ENCODE data around the gene DNAI1. TPM values are rescaled to one million over a fixed set of nuclear protein-coding genes. Genes with fewer than 3 reads are reported as not detected.
A peak's percentile ranks its signal among the peaks of the same experiment; 100 is the strongest.

Gene DNAI1
- polyA plus RNA-seq (2013, experiment 1 of 2): 0.99 TPM
- 1.3 TPM for polyA plus RNA-seq (2013, experiment 2 of 2)

GRCh38 chr9:34458013-34458958 lies at the start of gene DNAI1, which contains the start of gene FAM219A:
Gene DNAI1, plus strand, starts transcription at chr9:34458805. Its CDS starts 201 bp downstream, at chr9:34459006.
Gene FAM219A, minus strand, starts transcription at chr9:34458570. Its CDS starts 307 bp downstream, at chr9:34458263.
- Histone ChIP-seq H3K18ac (ENCODE audit: low read length) (peak within 1 kb of the TSS; percentile 88), H4K91ac (ENCODE audit: low read depth, low read length, poor library complexity) (no peak within 1 kb of the TSS), H3K9ac (ENCODE audit: low read depth, low read length, poor library complexity) (peak within 1 kb of the TSS; percentile 85), H3K4me2 (ENCODE audit: insufficient read depth, low read length, poor library complexity, severe bottlenecking) (peak within 1 kb of the TSS; percentile 88), H3K4me3 (ENCODE audit: low read length in 2 of 2) (peak within 1 kb of the TSS; percentile 83 to 92), H2AK5ac (ENCODE audit: low read depth, low read length) (no peak within 1 kb of the TSS), H3K27ac (replicated peaks; ENCODE audit: low read length) (peak within 1 kb of the TSS; percentile 43), H4K8ac (ENCODE audit: low read depth, low read length) (no peak within 1 kb of the TSS), H3K4ac (ENCODE audit: low read length) (no peak within 1 kb of the TSS), H3K36me3 (replicated peaks in 1 of 2; ENCODE audit: control insufficient read depth in 2 of 2, insufficient read depth in 2 of 2, low read length in 2 of 2) (no peaks in the 10 kb centered on the region), H3K27me3 (ENCODE audit: control insufficient read depth in 3 of 3, insufficient read depth in 3 of 3, low read depth in 1 of 3, low read length in 3 of 3) (peaks cover 0 to 8% (median 0%) of the 10 kb centered on the region in 3 experiments), H3K4me1 (ENCODE audit: control insufficient read depth in 2 of 2, insufficient read depth in 1 of 2, low read depth in 1 of 2, low read length in 2 of 2) (peaks cover 12 to 26% of the 10 kb centered on the region in 2 donors), H3K14ac (ENCODE audit: low read length) (peak within 1 kb of the TSS; percentile 60), H3K9me3 (replicated peaks in 1 of 2; ENCODE audit: control insufficient read depth in 2 of 2, insufficient read depth in 1 of 2, low read depth in 1 of 2, low read length in 2 of 2) (no peaks in the 10 kb centered on the region), H2BK12ac (ENCODE audit: low read length) (no peak within 1 kb of the TSS), H2BK15ac (ENCODE audit: low read length) (no peak within 1 kb of the TSS), H2BK120ac (ENCODE audit: low read depth, low read length) (no peak within 1 kb of the TSS), H3K79me1 (ENCODE audit: low read depth, low read length) (no peaks in the 10 kb centered on the region), H3K23ac (ENCODE audit: low read depth, low read length, poor library complexity) (peak within 1 kb of the TSS; percentile 57), H2AFZ (ENCODE audit: low read length) (peak within 1 kb of the TSS; percentile 79), H2BK5ac (ENCODE audit: low read length) (no peak within 1 kb of the TSS)
- peak; percentile 99 for DNase-seq (ENCODE audit: low spot score)
- no CpG with 5 or more reads among the region's 94 CpGs for WGBS, 2 donors (ENCODE audit: extremely low coverage in 2 of 2, insufficient read length in 2 of 2, insufficient replicate concordance in 1 of 2)

- no peak overlapping the region for H2BK120ac ChIP-seq (ENCODE audit: low read depth, low read length)
- no peak overlapping the region for H4K91ac ChIP-seq (ENCODE audit: low read depth, low read length, poor library complexity)
- no peak overlapping the region for H3K4me2 ChIP-seq (ENCODE audit: insufficient read depth, low read length, poor library complexity, severe bottlenecking)
- no peak overlapping the region for H3K4ac ChIP-seq (ENCODE audit: low read length)
- H3K4me3 ChIP-seq (ENCODE audit: low read length in 2 of 2): no peak overlapping the region
- no CpG with 5 or more reads among the region's 2 CpGs for whole genome bisulfite sequencing, 2 donors (ENCODE audit: extremely low coverage in 2 of 2, insufficient read length in 2 of 2, insufficient replicate concordance in 1 of 2)
- no peak overlapping the region for H2BK15ac ChIP-seq (ENCODE audit: low read length)
- H3K9me3 ChIP-seq (replicated peaks in 1 of 2; ENCODE audit: control insufficient read depth in 2 of 2, insufficient read depth in 1 of 2, low read depth in 1 of 2, low read length in 2 of 2): no peaks in the 10 kb centered on the region
- no peak overlapping the region for H4K8ac ChIP-seq (ENCODE audit: low read depth, low read length)
- H3K18ac ChIP-seq (ENCODE audit: low read length): no peak overlapping the region
- peaks cover 0 to 11% of the 10 kb centered on the region in 2 donors for H3K36me3 ChIP-seq (replicated peaks in 1 of 2; ENCODE audit: control insufficient read depth in 2 of 2, insufficient read depth in 2 of 2, low read length in 2 of 2)
- H3K79me1 ChIP-seq (ENCODE audit: low read depth, low read length): no peaks in the 10 kb centered on the region
- H2BK12ac ChIP-seq (ENCODE audit: low read length): no peak overlapping the region
- H3K27me3 ChIP-seq (ENCODE audit: control insufficient read depth in 3 of 3, insufficient read depth in 3 of 3, low read depth in 1 of 3, low read length in 3 of 3): no peaks in the 10 kb centered on the region
- no peak for DNase-seq (ENCODE audit: low spot score)
- H3K9ac ChIP-seq (ENCODE audit: low read depth, low read length, poor library complexity): no peak overlapping the region
- no peak overlapping the region for H2AFZ ChIP-seq (ENCODE audit: low read length)
- no peak overlapping the region for H3K14ac ChIP-seq (ENCODE audit: low read length)
- no peaks in the 10 kb centered on the region for H3K4me1 ChIP-seq (ENCODE audit: control insufficient read depth in 2 of 2, insufficient read depth in 1 of 2, low read depth in 1 of 2, low read length in 2 of 2)
- no peak overlapping the region for H2BK5ac ChIP-seq (ENCODE audit: low read length)
- no peak overlapping the region for H2AK5ac ChIP-seq (ENCODE audit: low read depth, low read length)
- no peak overlapping the region for H3K23ac ChIP-seq (ENCODE audit: low read depth, low read length, poor library complexity)
- no peak overlapping the region for H3K27ac ChIP-seq (replicated peaks; ENCODE audit: low read length)
Measured at GRCh38 chr9:34409154-34409553, 49.5 kb upstream of the DNAI1 start.

GRCh38 chr9:34412336-34412735 lies 46.3 kb upstream of the DNAI1 start:
- Histone ChIP-seq H3K9me3 (replicated peaks in 1 of 2; ENCODE audit: control insufficient read depth in 2 of 2, insufficient read depth in 1 of 2, low read depth in 1 of 2, low read length in 2 of 2) (no peaks in the 10 kb centered on the region), H3K36me3 (replicated peaks in 1 of 2; ENCODE audit: control insufficient read depth in 2 of 2, insufficient read depth in 2 of 2, low read length in 2 of 2) (no peaks in the 10 kb centered on the region), H3K14ac (ENCODE audit: low read length) (no peak overlapping the region), H3K4me3 (ENCODE audit: low read length in 2 of 2) (no peak overlapping the region), H3K9ac (ENCODE audit: low read depth, low read length, poor library complexity) (no peak overlapping the region), H3K4ac (ENCODE audit: low read length) (no peak overlapping the region), H3K23ac (ENCODE audit: low read depth, low read length, poor library complexity) (no peak overlapping the region), H2AFZ (ENCODE audit: low read length) (no peak overlapping the region), H4K8ac (ENCODE audit: low read depth, low read length) (no peak overlapping the region), H3K4me1 (ENCODE audit: control insufficient read depth in 2 of 2, insufficient read depth in 1 of 2, low read depth in 1 of 2, low read length in 2 of 2) (no peaks in the 10 kb centered on the region), H2BK5ac (ENCODE audit: low read length) (no peak overlapping the region), H2BK15ac (ENCODE audit: low read length) (no peak overlapping the region), H2BK12ac (ENCODE audit: low read length) (no peak overlapping the region), H4K91ac (ENCODE audit: low read depth, low read length, poor library complexity) (no peak overlapping the region), H3K79me1 (ENCODE audit: low read depth, low read length) (no peaks in the 10 kb centered on the region), H3K18ac (ENCODE audit: low read length) (no peak overlapping the region), H2AK5ac (ENCODE audit: low read depth, low read length) (no peak overlapping the region), H3K27me3 (ENCODE audit: control insufficient read depth in 3 of 3, insufficient read depth in 3 of 3, low read depth in 1 of 3, low read length in 3 of 3) (no peaks in the 10 kb centered on the region), H3K4me2 (ENCODE audit: insufficient read depth, low read length, poor library complexity, severe bottlenecking) (no peak overlapping the region), H3K27ac (replicated peaks; ENCODE audit: low read length) (no peak overlapping the region), H2BK120ac (ENCODE audit: low read depth, low read length) (no peak overlapping the region)
- DNase-seq (ENCODE audit: low spot score): no peak
- no CpG with 5 or more reads among the region's 1 CpG for WGBS, 2 donors (ENCODE audit: extremely low coverage in 2 of 2, insufficient read length in 2 of 2, insufficient replicate concordance in 1 of 2)

- no peak overlapping the region for H4K91ac ChIP-seq (ENCODE audit: low read depth, low read length, poor library complexity)
- H3K9ac ChIP-seq (ENCODE audit: low read depth, low read length, poor library complexity): no peak overlapping the region
- peak; percentile 70 for DNase-seq (ENCODE audit: low spot score)
- H2BK120ac ChIP-seq (ENCODE audit: low read depth, low read length): no peak overlapping the region
- H3K27me3 ChIP-seq (ENCODE audit: control insufficient read depth in 3 of 3, insufficient read depth in 3 of 3, low read depth in 1 of 3, low read length in 3 of 3): no peaks in the 10 kb centered on the region
- no peak overlapping the region for H2BK5ac ChIP-seq (ENCODE audit: low read length)
- no peaks in the 10 kb centered on the region for H3K9me3 ChIP-seq (replicated peaks in 1 of 2; ENCODE audit: control insufficient read depth in 2 of 2, insufficient read depth in 1 of 2, low read depth in 1 of 2, low read length in 2 of 2)
- H2BK15ac ChIP-seq (ENCODE audit: low read length): no peak overlapping the region
- no peak overlapping the region for H3K23ac ChIP-seq (ENCODE audit: low read depth, low read length, poor library complexity)
- no peak overlapping the region for H2AFZ ChIP-seq (ENCODE audit: low read length)
- H3K36me3 ChIP-seq (replicated peaks in 1 of 2; ENCODE audit: control insufficient read depth in 2 of 2, insufficient read depth in 2 of 2, low read length in 2 of 2): no peaks in the 10 kb centered on the region
- no CpG with 5 or more reads among the region's 6 CpGs for WGBS, 2 donors (ENCODE audit: extremely low coverage in 2 of 2, insufficient read length in 2 of 2, insufficient replicate concordance in 1 of 2)
- H3K4me3 ChIP-seq (ENCODE audit: low read length in 2 of 2): no peak overlapping the region
- H3K4me1 ChIP-seq (ENCODE audit: control insufficient read depth in 2 of 2, insufficient read depth in 1 of 2, low read depth in 1 of 2, low read length in 2 of 2): no peaks in the 10 kb centered on the region
- no peak overlapping the region for H4K8ac ChIP-seq (ENCODE audit: low read depth, low read length)
- no peak overlapping the region for H3K18ac ChIP-seq (ENCODE audit: low read length)
- no peaks in the 10 kb centered on the region for H3K79me1 ChIP-seq (ENCODE audit: low read depth, low read length)
- no peak overlapping the region for H3K27ac ChIP-seq (replicated peaks; ENCODE audit: low read length)
- H3K4ac ChIP-seq (ENCODE audit: low read length): no peak overlapping the region
- H2AK5ac ChIP-seq (ENCODE audit: low read depth, low read length): no peak overlapping the region
- H2BK12ac ChIP-seq (ENCODE audit: low read length): no peak overlapping the region
- no peak overlapping the region for H3K4me2 ChIP-seq (ENCODE audit: insufficient read depth, low read length, poor library complexity, severe bottlenecking)
- no peak overlapping the region for H3K14ac ChIP-seq (ENCODE audit: low read length)
Measured at GRCh38 chr9:34413231-34413852, 45.3 kb upstream of the DNAI1 start.
